Measurements from ENCODE around the gene RHBDD1.

RHBDD1 gene

DNA sequence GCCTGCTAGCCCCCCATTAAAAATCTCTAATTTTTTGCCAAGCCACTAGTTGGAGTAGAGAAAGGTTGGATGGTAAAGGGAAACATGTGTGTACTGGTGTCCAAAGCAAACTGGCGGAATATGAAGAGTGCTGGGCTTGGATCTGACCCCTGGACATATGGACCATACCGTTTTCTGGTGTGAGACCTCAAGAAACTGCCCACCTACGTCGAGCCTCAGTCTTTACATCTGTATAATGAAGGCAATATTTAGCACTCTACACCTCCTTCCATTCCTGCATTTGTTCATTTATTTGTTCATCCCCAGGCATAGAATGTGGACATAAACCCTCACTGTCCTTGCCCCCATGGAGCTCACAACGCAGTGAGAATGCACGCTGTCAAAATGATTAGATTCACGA lies 142.4 kb downstream of the RHBDD1 start:
- no peak for TF ChIP-seq CTCF (IDR thresholded peaks at IDR 0.05; ENCODE audit: insufficient read depth, low read length, missing control alignments)
- ChIA-PET CTCF (interaction anchor here (1.0 to 2.3 kb wide), 8 partner anchors 11 to 1307 kb away, joined by 3 to 13 read pairs (median 3); no protein-coding TSS in a partner anchor), POLR2A (interaction anchor here (0.6 to 1.1 kb wide), 2 partner anchors 9 to 178 kb away, joined by 3 to 5 read pairs; partner anchors contain the start of gene IRS1)
- DNase-seq (ENCODE audit: low read depth, low spot score), result no peak
- H3K4me3 ChIP-seq (ENCODE audit: low read depth, low read length), result no peak overlapping the region

GRCh38 chr2:226979004-226979403 lies 143.2 kb downstream of the RHBDD1 start:
- CTCF ChIA-PET, result interaction anchor here (1.1 to 2.3 kb wide), 6 partner anchors 10 to 182 kb away, joined by 3 to 13 read pairs (median 4); no protein-coding TSS in a partner anchor
- DNase-seq (ENCODE audit: low read depth, low spot score), result no peak
- POLR2A ChIA-PET, result no interaction called here
- no peak for TF ChIP-seq CTCF (IDR thresholded peaks at IDR 0.05; ENCODE audit: insufficient read depth, low read length, missing control alignments)
- H3K4me3 ChIP-seq (ENCODE audit: low read depth, low read length), result no peak overlapping the region

GRCh38 chr2:226981791-226982326 lies 146.0 kb downstream of the RHBDD1 start:
- TF ChIP-seq CTCF (IDR thresholded peaks at IDR 0.05; ENCODE audit: insufficient read depth, low read length, missing control alignments), result no peak
- no peak overlapping the region for H3K4me3 ChIP-seq (ENCODE audit: low read depth, low read length)
- POLR2A ChIA-PET, result interaction anchor here (1.0 kb wide), 1 partner anchor 89 kb away, joined by 3 read pairs; no protein-coding TSS in a partner anchor
- no peak for DNase-seq (ENCODE audit: low read depth, low spot score)
- CTCF ChIA-PET, result interaction anchor here (0.7 to 7.9 kb wide), 6 partner anchors 16 to 1312 kb away, joined by 3 to 117 read pairs (median 8); partner anchors contain the start of gene IRS1

DNA sequence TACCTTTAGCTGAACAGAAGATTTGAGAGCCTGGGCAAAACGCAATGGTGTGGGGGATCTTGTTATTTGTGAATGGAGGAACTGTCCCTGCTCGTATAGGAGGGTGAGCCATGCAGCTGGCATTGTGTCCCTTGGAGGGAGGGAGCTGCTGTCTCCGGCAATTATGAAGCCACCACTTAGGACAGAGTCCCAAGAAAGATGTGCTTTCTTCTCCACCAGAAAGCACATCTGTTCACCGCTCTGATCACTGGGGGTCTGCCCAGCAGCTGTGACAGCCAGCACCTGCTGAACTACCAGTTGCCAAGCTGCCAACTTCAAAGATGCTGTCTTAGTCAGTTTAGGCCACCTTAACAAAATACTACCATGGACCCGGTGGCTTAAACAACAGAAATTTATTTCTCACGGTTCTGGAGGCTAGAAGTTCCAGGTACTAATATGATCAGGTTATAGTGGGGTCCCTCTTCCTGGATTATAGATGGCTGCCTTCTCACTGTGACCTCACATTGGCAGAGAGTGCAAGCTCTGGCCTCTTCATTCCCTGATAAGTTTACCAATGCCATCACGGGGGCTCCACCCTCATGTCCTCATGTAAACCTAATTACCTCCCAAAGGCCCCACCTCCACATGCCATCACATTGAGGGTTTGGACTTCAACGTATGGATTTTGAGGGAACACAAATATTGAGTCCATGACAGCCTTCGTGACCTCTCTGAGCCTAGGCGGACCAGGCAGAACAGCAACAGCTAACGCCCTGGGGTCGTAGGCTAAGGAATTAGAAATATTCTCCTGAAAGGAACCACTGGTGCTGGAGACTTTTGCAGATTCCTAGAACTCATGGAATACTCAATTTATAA lies 148.3 kb downstream of the RHBDD1 start:
- CTCF ChIA-PET, result interaction anchor here (0.6 to 7.9 kb wide), 12 partner anchors 16 to 1319 kb away, joined by 3 to 117 read pairs (median 4); partner anchors contain the start of gene IRS1
- H3K4me3 ChIP-seq (ENCODE audit: low read depth, low read length), result no peak overlapping the region
- DNase-seq (ENCODE audit: low read depth, low spot score), result no peak
- no peak for TF ChIP-seq CTCF (IDR thresholded peaks at IDR 0.05; ENCODE audit: insufficient read depth, low read length, missing control alignments)
- POLR2A ChIA-PET, result no interaction called here

- TF ChIP-seq CTCF (IDR thresholded peaks at IDR 0.05; ENCODE audit: insufficient read depth, low read length, missing control alignments), result peak; percentile 45
- peak; percentile 56 for DNase-seq (ENCODE audit: low read depth, low spot score)
- no peak overlapping the region for H3K4me3 ChIP-seq (ENCODE audit: low read depth, low read length)
- ChIA-PET CTCF (interaction anchor here (0.6 to 7.9 kb wide), 39 partner anchors 8 to 1324 kb away, joined by 3 to 117 read pairs (median 3); partner anchors contain the start of genes IRS1 and RHBDD1), POLR2A (no interaction called here)
These were observed 149.1 kb downstream of the RHBDD1 start for GRCh38 chr2:226984750-226985582.
